GM19395 (cell line): Measurements from ENCODE around the gene TMIGD2.
"Not testable (repeated sequence)": the region's sequence is repeated elsewhere in the genome, so short reads cannot be mapped to it uniquely, and the experiment has no call there.

Experiments used
- ATAC-seq: cut with Tn5 transposase; IDR thresholded peaks from one replicate; pipeline ENCODE4 v1.9.1; 2021; ENCODE audit warnings: mild to moderate bottlenecking, moderate library complexity; ENCODE audit not compliant: unreplicated experiment

TMIGD2 gene

DNA sequence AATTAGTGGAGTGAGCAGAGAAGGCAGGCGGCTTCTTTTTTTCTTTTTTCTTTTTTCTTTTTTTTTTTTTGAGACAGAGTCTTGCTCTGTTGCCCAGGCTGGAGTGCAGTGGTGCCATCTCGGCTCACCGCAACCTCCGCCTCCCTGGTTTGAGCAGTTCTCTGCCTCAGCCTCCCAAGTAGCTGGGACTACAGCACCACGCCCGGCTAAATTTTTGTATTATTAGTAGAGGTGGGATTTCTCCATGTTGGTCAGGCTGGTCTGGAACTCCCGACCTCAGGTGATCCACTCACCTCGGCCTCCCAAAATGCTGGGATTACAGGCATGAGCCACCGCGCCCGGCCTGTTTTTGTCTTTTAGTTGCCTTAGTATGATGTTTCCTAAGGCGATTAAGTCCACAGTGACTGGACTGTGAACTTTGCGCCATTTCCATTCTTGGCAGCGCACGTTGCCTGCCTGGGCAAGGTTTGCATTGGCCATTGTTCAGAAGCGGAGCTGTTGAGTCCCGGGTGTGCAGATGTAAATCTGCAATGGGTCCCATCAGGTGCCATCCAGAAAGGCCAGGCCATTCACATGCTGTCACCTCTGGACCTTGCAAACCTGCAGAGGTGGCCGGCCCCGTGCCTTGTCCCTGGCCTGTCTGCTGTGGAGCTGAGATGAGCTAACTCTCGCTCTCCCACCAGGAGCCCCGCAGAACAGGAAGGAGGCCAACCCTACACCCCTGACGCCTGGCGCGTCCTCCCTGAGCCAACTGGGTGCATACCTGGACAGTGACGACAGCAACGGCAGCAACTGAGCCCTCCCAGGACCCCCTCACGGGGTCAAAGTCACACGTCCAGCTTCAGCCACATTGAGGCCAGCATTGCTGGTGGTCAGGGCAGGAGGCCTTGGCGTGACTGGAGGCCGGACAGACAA lies 34.0 kb downstream of the TMIGD2 start:
- no peak for ATAC-seq

DNA sequence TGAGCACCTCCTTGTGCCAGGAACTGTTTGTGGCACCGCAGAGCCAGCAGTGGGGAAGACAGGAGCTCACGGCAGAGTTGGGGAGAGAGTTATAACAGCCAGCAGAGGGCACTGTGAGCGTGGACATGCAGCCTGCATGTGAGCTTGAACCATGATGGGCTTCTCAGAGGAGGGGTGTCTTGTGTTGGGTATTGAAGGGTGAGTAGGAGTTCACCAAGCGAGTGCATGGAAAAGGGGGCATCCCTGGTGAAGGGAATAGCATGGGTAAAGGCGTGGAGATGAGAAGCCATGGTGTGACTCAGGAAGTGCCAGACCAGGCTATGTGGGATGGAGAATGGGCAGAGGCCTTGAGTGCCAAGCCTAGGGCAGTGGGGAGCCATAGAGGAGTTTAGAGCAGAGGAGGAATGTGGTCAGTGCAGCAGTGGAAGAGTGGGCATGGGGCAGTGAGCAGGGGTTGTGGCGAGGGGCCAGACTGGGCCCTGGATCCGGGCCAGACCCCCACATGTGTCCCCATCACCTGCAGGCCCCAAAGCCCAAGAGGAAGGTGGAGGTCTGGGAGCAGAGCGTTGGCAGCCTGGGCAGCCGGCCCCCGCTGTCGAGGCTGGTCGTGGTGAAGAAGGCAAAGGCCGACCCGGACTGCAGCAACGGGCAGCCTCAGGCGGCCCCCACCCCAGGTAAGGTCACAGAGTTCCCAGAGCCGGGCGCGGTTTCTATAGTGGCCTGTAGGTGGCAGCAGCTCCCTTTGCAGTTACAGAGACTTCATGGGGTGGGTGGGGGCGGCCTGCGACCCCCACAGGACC lies 34.9 kb downstream of the TMIGD2 start:
- no peak for ATAC-seq

DNA sequence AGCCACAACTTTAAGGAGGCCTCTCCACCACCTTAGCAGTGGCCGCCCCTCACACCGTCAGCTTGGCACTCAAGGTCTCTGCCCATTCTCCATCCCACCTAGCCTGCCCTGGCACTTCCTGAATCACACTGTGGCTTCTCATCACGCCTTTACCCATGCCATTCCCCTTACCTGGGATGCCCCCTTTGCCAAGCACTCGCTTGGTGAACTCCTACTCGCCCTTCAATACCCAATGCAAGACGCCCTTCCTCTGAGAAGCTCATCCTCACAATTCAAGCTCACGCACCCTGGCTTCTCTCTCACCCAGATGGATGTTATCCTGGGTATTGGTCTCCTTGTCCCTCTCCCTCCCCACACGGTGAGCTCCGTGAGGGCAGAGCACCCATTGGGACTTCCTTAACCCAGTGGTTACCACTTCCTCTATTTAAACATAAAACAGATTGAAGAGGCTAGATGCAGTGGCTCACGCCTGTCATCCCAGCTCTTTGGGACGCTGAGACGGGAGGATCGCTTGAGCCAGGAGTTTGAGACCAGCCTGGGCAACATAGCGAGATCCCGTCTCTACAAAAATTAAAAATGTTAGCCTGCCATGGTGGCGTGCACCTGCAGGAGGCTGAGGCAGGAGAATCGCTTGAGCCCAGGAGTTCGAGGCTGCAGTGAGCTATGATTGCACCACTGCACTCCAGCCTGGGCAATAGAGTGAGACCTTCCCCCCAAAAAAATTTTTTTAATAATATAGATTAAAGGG lies 35.8 kb downstream of the TMIGD2 start:
- ATAC-seq = no peak

DNA sequence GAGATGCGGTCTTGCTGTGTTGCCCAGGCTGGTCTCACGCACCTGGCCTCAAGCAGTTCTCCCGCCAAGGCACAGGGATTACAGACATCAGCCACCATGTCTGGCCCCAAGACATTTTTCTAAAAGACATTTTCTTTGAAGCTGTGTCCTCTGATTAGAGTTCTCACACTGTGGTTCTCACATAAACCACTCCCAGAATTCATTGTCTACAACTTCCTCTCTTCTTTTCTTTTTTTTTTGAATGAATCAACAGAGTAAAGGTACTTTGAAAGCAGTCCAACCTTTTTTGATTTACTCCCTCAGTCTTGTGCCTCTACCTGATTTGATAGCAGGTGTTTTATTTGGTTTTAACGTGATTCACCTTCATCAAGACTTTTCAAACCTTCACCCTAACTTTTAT lies 37.4 kb downstream of the TMIGD2 start:
- no peak for ATAC-seq

DNA sequence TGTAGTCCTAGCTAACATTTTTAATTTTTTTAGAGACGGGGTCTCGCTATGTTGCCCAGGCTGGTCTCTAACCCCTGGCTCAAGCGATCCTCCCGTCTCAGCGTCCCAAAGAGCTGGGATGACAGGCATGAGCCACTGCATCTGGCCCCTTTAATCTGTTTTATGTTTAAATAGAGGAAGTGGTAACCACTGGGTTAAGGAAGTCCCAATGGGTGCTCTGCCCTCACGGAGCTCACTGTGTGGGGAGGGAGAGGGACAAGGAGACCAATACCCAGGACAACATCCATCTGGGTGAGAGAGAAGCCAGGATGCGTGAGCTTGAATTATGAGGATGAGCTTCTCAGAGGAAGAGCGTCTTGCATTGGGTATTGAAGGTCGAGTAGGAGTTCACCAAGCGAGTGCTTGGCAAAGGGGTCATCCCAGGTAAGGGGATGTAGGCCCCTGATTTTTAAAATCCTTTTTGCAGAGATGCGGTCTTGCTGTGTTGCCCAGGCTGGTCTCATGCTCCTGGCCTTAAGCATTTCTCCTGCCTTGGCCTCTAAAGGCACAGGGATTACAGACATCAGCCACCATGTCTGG lies 41.5 kb downstream of the TMIGD2 start:
- ATAC-seq = no peak

DNA sequence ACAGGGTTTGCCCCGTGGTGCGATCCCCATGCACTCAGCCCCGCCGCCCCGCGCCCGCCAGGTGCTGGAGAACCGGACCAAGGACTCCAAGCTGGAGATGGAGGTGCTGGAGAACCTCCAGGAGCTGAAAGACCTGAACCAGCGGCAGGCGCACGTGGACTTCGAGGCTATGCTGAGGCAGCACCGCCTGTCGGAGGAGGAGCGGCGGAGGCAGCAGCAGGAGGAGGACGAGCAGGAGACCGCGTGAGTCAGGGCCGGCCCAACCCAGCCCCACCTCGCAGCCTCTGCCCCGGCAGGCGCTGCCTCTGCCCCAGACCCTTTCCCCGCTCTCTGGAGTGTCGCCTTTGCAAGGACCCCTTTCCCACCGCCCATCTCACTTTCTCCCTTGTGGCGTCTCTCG lies 44.0 kb downstream of the TMIGD2 start:
- no peak for ATAC-seq

DNA sequence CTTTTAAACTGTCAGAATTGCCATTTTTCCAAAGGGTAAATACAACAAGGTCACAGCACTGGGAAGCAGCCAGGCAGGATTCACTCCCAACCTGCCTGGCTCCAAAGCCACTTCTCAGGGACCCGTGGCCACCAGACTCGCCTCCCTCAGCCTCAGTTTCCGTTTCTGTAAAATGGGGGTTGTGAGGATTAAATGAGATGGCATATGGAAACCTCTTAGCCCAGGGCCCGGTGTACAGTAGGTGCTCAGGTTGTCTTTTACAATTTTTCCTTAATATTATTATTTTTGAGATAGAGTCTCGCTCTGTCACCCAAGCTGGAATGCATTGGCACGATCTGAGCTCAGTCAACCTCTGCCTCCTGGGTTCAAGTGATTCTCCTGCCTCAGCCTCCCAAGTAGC lies 45.2 kb downstream of the TMIGD2 start:
- no peak for ATAC-seq

DNA sequence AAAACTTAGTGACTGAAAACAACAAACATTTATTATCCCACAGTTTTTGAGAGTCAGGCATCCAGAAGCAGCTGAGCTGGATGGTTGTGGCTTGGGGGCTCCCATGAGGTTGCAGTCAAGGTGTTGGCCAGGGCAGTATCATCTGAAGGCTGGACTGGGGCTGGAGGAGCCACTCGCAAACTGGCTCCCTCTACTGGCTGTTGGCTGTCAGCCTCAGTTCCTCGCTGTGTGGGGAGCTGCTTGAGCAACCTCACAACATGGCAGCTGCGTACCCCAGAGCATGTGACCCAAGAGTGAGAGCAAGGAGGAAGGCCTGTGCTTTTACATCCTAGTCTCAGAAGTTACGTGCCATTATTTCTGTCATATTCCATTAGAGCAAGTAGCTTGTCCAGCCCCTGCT lies 45.6 kb downstream of the TMIGD2 start:
- ATAC-seq = no peak

DNA sequence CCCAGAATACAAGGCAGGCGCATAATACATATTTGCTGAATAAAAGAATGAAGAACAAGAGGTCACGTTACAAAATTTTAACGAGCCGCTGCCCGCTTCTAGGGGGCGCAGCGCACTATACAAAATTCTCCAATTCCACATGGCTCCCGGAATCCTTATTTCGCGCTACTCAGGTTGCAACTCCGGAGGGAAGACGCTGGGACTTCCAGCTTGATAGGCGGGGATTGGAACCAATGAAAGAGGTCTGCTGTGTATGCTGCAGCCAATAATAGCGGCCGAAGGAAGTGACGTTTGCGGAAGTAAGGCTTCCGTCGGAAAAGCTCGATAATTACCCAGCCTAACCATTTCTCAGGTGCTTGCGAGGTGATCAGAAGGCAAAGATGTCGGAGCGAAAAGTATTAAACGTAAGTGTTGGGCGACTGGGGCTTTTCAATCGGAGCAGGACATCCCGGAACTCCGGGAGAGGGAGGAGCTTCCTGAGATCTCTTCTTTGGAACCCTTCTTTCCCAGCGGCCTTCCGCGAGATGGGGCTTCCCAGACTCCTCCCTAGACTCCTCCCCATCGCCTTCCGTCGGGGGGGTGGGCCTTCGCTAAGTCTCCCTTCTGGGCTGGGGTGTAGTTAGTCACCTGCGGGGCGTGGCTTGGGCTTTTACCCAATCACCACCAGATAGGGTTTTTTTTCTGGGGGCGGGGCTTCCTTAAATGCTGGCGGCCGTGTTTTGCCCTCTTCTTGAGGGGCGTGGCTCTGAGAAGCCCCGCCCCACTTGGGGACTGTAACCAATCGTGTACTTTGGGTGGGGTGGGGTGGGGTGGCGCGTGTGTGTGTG lies 55.2 kb downstream of the TMIGD2 start, which contains the start of gene YJU2:
Gene YJU2 (plus strand): TSS at position 314 of the 827 bp plus-strand sequence. CDS start 67 bp downstream, at position 381.
- peak; percentile 87 for ATAC-seq

DNA sequence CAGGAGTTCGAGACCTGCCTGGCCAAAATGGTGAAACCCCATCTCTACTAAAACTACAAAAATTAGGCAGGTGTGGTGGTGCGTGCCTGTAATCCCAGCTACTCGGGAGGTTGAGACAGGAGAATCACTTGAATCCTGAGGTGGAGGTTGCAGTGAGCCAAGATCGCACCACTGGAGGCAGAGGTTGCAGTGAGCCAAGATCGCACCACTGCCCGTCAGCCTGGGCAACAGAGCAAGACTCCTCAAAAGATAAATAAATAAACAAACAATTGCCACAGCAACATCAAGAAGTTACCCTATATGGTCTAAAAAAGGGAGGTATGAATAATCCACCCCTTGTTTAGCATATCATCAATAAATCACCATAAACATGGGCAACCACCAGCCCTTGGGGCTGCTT lies 56.3 kb downstream of the TMIGD2 start:
- not testable (repeated sequence) for ATAC-seq
